ENCODE data around the gene ZNF777. TPM values are rescaled to one million over a fixed set of nuclear protein-coding genes. Genes with fewer than 3 reads are reported as not detected.

The ZNF777 gene
- total RNA-seq (2021) = 15.6 and 15.9 TPM in 2 replicates
- long read RNA-seq, partial matches to known transcripts = 0 of 1 reads
- long read RNA-seq, other reads (novel, unspliced or antisense) = 1 of 1 reads

DNA sequence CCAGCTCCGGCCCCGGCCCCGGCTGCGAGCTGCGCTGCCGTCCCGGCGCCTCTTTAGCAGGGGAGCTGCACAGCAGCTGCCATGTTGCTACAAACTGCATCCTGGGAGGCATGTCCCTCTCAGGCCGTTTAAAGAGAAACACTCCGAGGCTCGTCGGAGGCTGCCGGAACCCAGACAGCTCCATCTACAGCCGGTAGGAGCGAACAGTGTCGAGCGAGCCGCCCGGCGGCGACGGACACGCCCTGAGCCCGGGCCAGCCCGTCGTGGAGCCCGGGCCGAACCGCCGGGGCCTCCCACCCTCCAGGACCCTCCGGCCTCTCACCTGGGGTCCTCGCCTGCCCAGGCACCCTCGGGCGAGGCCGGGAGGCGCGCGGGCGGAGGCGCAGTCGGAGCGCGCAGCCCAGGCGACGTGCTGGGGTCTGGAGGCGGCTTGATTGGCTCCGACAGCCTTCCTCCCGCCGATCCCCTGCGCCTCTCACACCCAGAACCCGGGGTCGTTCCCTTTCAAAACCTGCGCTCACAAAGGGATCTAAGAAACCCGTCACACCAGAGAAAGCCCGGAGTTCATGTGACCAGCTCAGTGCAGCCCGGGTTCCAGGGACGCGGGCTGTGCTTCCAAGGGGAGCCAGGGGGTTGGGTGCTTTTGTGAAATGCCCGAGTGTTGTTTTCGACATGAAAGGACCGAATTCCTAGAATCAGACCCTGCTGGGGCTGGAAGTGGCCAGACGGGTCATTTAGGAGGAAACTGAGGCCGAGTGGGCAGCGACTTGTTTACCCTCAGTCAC, at the start of gene ZNF777:
TSS of gene ZNF777 (minus strand) at position 570 of the 785 bp plus-strand sequence. CDS start 5,040 bp downstream, outside the sequence.
- H3K4me3 Mint-ChIP-seq = peak within 1 kb of the TSS; percentile 75 to 87
- Histone ChIP-seq H3K23ac (ENCODE audit: insufficient read length, low read depth, low read length) (no peak within 1 kb of the TSS), H4K91ac (ENCODE audit: insufficient read length, low read depth, low read length) (no peak within 1 kb of the TSS), H3K56ac (ENCODE audit: insufficient read length, low read depth, low read length) (no peak within 1 kb of the TSS), H4K5ac (ENCODE audit: insufficient read length, low read depth, low read length) (no peak within 1 kb of the TSS), H2AK5ac (ENCODE audit: insufficient read length, low read length) (no peak within 1 kb of the TSS), H2BK12ac (ENCODE audit: insufficient read length, low read depth, low read length) (no peak within 1 kb of the TSS), H3K4me1 (ENCODE audit: insufficient read depth, low read length) (no peaks in the 10 kb centered on the region), H3K9ac (ENCODE audit: extremely low read depth, insufficient read length, low read length) (peak within 1 kb of the TSS; percentile 59), H3T11ph (ENCODE audit: low read length) (no peak within 1 kb of the TSS), H3K9me3 (ENCODE audit: control insufficient read depth, low read depth, low read length) (no peaks in the 10 kb centered on the region), H3K79me2 (ENCODE audit: insufficient read depth, low read length) (no peaks in the 10 kb centered on the region), H3K27ac (ENCODE audit: insufficient read length, low read depth, low read length) (no peak within 1 kb of the TSS), H2BK15ac (ENCODE audit: low read depth, low read length) (no peak within 1 kb of the TSS), H4K8ac (replicated peaks; ENCODE audit: insufficient read length, low read depth, low read length) (no peak within 1 kb of the TSS), H3K79me1 (ENCODE audit: insufficient read depth, low read depth, low read length, poor library complexity, severe bottlenecking) (peaks cover 4% of the 10 kb centered on the region), H2BK20ac (ENCODE audit: low read depth, low read length, poor library complexity, severe bottlenecking) (no peak within 1 kb of the TSS), H3K14ac (ENCODE audit: insufficient read depth, low read length) (peak within 1 kb of the TSS; percentile 86; the same call in 1 of the 2 replicates), H2BK5ac (ENCODE audit: insufficient read length, low read length) (no peak within 1 kb of the TSS), H3K23me2 (ENCODE audit: insufficient read length, low read depth, low read length, poor library complexity, severe bottlenecking) (peaks cover 8% of the 10 kb centered on the region), H2BK120ac (ENCODE audit: low read depth, low read length, poor library complexity, severe bottlenecking) (no peak within 1 kb of the TSS), H3K4ac (ENCODE audit: low read depth, low read length) (no peak within 1 kb of the TSS), H2AFZ (ENCODE audit: low read length) (no peak within 1 kb of the TSS), H4K20me1 (ENCODE audit: control insufficient read depth, insufficient read depth, insufficient read length) (no peaks in the 10 kb centered on the region), H3K18ac (ENCODE audit: insufficient read length, low read depth, low read length) (peak within 1 kb of the TSS; percentile 46), H3K27me3 (ENCODE audit: insufficient read depth, low read length) (no peaks in the 10 kb centered on the region; the same call in 1 of the 2 replicates), H3K4me2 (ENCODE audit: insufficient read depth, insufficient read length, low read length) (peak within 1 kb of the TSS; percentile 78)
- peaks cover 13 to 15% of the 10 kb centered on the region in 2 experiments for H3K4me1 Mint-ChIP-seq
- peaks cover 4 to 11% (median 10%) of the 10 kb centered on the region in 3 experiments; a peak in 6 of 7 replicates for H3K36me3 Mint-ChIP-seq (ENCODE audit: insufficient read depth in 1 of 3, low read depth in 3 of 3)
- peak; percentile 80 for DNase-seq
- peaks cover 54% of the 10 kb centered on the region for H3K27me3 Mint-ChIP-seq (ENCODE audit: low read depth)
- WGBS (ENCODE audit: extremely low coverage, insufficient read length, low lambda C conversion rate) = no CpG with 5 or more reads among the region's 64 CpGs
- TF ChIP-seq, protein P1, sequence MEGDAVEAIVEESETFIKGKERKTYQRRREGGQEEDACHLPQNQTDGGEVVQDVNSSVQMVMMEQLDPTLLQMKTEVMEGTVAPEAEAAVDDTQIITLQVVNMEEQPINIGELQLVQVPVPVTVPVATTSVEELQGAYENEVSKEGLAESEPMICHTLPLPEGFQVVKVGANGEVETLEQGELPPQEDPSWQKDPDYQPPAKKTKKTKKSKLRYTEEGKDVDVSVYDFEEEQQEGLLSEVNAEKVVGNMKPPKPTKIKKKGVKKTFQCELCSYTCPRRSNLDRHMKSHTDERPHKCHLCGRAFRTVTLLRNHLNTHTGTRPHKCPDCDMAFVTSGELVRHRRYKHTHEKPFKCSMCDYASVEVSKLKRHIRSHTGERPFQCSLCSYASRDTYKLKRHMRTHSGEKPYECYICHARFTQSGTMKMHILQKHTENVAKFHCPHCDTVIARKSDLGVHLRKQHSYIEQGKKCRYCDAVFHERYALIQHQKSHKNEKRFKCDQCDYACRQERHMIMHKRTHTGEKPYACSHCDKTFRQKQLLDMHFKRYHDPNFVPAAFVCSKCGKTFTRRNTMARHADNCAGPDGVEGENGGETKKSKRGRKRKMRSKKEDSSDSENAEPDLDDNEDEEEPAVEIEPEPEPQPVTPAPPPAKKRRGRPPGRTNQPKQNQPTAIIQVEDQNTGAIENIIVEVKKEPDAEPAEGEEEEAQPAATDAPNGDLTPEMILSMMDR (conservative IDR thresholded peaks at IDR 0.05) = peak; percentile 58
- no peak within 1 kb of the TSS for H3K27ac Mint-ChIP-seq
- peaks cover 2% of the 10 kb centered on the region in 2 experiments; a peak in 2 of 5 replicates for H3K9me3 Mint-ChIP-seq

Data from H9 (cell line).